HUES6 (cell line): ENCODE data around the gene DBT.
"Not testable (repeated sequence)": the region's sequence is repeated elsewhere in the genome, so short reads cannot be mapped to it uniquely, and the experiment has no call there.

Experiments used
- H3K27ac ChIP-seq: 2 replicates; pipeline ENCODE4 v1.7.0; 2013; ENCODE audit warnings: low read depth, mild to moderate bottlenecking, low read length, inconsistent platforms
- H3K27me3 ChIP-seq: 2 replicates; pipeline ENCODE4 v1.6.1; 2013; ENCODE audit warnings: low read length; ENCODE audit not compliant: control insufficient read depth, insufficient read depth
- H3K36me3 ChIP-seq: 2 replicates; pipeline ENCODE4 v1.6.1; 2013; ENCODE audit warnings: low read length; ENCODE audit not compliant: control insufficient read depth, insufficient read depth
- H3K4me1 ChIP-seq: 2 replicates; pipeline ENCODE4 v1.6.1; 2013; ENCODE audit warnings: low read length; ENCODE audit not compliant: control insufficient read depth, insufficient read depth
- H3K4me3 ChIP-seq: 2 replicates; pipeline ENCODE4 v1.5.1; 2013; ENCODE audit warnings: low read depth, low read length
- H3K9ac ChIP-seq: one replicate; pipeline ENCODE4 v1.6.1; 2013; ENCODE audit warnings: mild to moderate bottlenecking, low read length
- H3K9me3 ChIP-seq: 2 replicates; pipeline ENCODE4 v1.6.1; 2013; ENCODE audit warnings: low read depth, low read length; ENCODE audit not compliant: control insufficient read depth, insufficient read depth

Gene DBT

DNA sequence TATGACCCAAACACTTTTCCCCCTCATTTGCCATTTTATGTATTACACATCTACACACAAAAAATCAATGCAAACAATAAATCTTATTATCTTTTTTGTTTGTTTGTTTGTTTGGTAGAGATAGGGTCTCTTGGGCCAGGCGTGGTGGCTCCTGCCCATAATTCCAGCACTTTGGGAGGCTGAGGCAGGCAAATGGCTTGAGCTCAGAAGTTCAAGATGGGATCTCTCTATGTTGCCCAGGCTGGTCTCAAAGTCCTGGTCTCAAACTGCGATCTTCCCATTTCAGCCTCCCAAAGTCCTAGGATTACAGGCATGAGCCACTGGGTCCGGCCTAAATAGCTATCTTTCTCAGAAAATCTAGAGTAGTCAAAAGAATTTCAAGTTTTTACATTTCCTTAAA lies 1.2 kb upstream of the DBT start:
- no peaks in the 10 kb centered on the region for H3K9me3 ChIP-seq
- no peaks in the 10 kb centered on the region for H3K27me3 ChIP-seq
- H3K27ac ChIP-seq: no peak overlapping the region
- peaks cover 5% of the 10 kb centered on the region for H3K36me3 ChIP-seq
- H3K9ac ChIP-seq: no peak overlapping the region
- H3K4me3 ChIP-seq: no peak overlapping the region
- peaks cover 19% of the 10 kb centered on the region for H3K4me1 ChIP-seq

DNA sequence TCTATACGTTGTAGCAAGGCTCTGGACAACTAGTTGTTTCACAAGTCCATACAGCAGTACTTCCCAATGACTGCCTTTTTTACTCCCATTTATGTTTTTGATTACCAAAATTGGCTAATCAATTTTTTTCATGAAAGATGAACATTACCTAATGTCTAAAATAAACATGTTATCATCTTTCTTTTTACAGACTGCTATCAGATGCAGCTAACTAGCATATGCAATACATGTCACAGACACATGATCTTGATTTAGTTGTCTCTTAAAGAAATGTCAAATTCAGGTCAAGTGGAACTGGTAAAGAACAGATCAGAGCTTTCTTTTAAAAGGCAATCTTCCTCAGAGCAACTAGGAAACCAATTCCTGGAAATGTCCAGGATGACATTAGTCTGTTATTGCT lies 630 bp upstream of the DBT start:
- Histone ChIP-seq H3K4me3 (peak overlapping the region; percentile 95), H3K9ac (no peak overlapping the region), H3K9me3 (no peaks in the 10 kb centered on the region), H3K27me3 (no peaks in the 10 kb centered on the region), H3K36me3 (peaks cover 5% of the 10 kb centered on the region), H3K27ac (no peak overlapping the region), H3K4me1 (peaks cover 19% of the 10 kb centered on the region)

GRCh38 chr1:100249155-100249536 lies 488 bp downstream of the DBT start:
- H3K27me3 ChIP-seq: no peaks in the 10 kb centered on the region
- peaks cover 5% of the 10 kb centered on the region for H3K36me3 ChIP-seq
- H3K27ac ChIP-seq: peak overlapping the region; percentile 77
- H3K9ac ChIP-seq: peak overlapping the region; percentile 96
- H3K4me1 ChIP-seq: peaks cover 19% of the 10 kb centered on the region
- H3K9me3 ChIP-seq: no peaks in the 10 kb centered on the region
- peak overlapping the region; percentile 95 for H3K4me3 ChIP-seq

GRCh38 chr1:100246738-100247137 lies 2.9 kb downstream of the DBT start:
- H3K36me3 ChIP-seq: peaks cover 5% of the 10 kb centered on the region
- H3K4me3 ChIP-seq: no peak overlapping the region
- no peaks in the 10 kb centered on the region for H3K9me3 ChIP-seq
- no peak overlapping the region for H3K27ac ChIP-seq
- peaks cover 12% of the 10 kb centered on the region; the same call in 1 of the 2 replicates for H3K4me1 ChIP-seq
- no peak overlapping the region for H3K9ac ChIP-seq
- H3K27me3 ChIP-seq: no peaks in the 10 kb centered on the region

DNA sequence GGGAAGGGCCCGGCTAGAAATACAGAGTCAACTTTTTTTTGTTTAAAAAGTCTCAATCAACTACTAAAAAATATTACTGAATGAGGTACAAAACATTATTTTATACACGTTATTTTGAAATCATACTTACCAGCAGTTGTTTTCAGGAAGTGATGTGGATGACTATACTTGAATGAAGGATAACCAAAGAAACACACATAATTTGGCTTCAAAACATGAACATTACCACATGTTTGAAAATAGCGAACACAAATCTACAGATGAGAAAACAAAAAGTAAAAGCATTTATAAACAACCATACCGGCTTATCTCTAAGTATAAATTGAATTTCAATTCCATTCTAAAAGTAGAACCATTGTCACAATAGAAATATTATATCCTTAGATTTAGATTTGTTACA lies 9.0 kb downstream of the DBT start:
- H3K4me1 ChIP-seq: no peaks in the 10 kb centered on the region
- H3K9me3 ChIP-seq: no peaks in the 10 kb centered on the region
- H3K9ac ChIP-seq: no peak overlapping the region
- no peak overlapping the region for H3K27ac ChIP-seq
- peaks cover 22% of the 10 kb centered on the region for H3K36me3 ChIP-seq
- H3K27me3 ChIP-seq: no peaks in the 10 kb centered on the region
- no peak overlapping the region for H3K4me3 ChIP-seq

- Histone ChIP-seq H3K27me3 (no peaks in the 10 kb centered on the region), H3K27ac (no peak overlapping the region), H3K9me3 (no peaks in the 10 kb centered on the region), H3K4me1 (no peaks in the 10 kb centered on the region), H3K9ac (no peak overlapping the region), H3K4me3 (no peak overlapping the region), H3K36me3 (peaks cover 24% of the 10 kb centered on the region)
Measured at GRCh38 chr1:100239961-100240360, 9.7 kb downstream of the DBT start.

GRCh38 chr1:100237091-100237490 lies 12.5 kb downstream of the DBT start:
- no peak overlapping the region for H3K4me3 ChIP-seq
- no peaks in the 10 kb centered on the region for H3K27me3 ChIP-seq
- no peaks in the 10 kb centered on the region for H3K4me1 ChIP-seq
- no peak overlapping the region for H3K27ac ChIP-seq
- H3K36me3 ChIP-seq: peaks cover 48% of the 10 kb centered on the region
- no peak overlapping the region for H3K9ac ChIP-seq
- H3K9me3 ChIP-seq: no peaks in the 10 kb centered on the region

DNA sequence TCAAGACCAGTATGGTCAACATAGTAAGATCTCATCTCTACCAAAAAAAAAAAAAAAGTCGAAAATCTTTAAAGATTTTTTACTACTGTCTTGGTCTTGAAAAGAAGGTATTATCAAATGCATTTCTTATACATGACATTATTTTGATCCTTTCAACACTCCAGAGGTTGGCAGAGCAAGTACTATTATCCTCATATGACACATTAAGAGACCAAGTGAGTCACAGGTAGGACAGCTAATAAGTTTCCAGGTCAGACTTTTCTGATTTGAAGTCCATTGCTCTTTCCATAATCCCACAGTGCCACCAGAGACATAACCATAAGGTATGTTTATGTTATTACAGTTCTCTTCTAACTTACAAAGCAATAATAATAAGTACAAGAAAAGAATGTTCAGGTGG lies 15.2 kb downstream of the DBT start:
- Histone ChIP-seq H3K27me3 (no peaks in the 10 kb centered on the region), H3K9me3 (no peaks in the 10 kb centered on the region), H3K9ac (no peak overlapping the region), H3K4me1 (no peaks in the 10 kb centered on the region), H3K36me3 (peaks cover 59% of the 10 kb centered on the region), H3K4me3 (no peak overlapping the region), H3K27ac (no peak overlapping the region)

GRCh38 chr1:100233566-100233965 lies 16.1 kb downstream of the DBT start:
- H3K4me3 ChIP-seq, H3K4me1 ChIP-seq, H3K27ac ChIP-seq, H3K9me3 ChIP-seq, H3K27me3 ChIP-seq, H3K9ac ChIP-seq: not testable (repeated sequence)
- H3K36me3 ChIP-seq: peaks cover 53% of the 10 kb centered on the region

GRCh38 chr1:100232156-100232555 lies 17.5 kb downstream of the DBT start:
- H3K9ac ChIP-seq: no peak overlapping the region

DNA sequence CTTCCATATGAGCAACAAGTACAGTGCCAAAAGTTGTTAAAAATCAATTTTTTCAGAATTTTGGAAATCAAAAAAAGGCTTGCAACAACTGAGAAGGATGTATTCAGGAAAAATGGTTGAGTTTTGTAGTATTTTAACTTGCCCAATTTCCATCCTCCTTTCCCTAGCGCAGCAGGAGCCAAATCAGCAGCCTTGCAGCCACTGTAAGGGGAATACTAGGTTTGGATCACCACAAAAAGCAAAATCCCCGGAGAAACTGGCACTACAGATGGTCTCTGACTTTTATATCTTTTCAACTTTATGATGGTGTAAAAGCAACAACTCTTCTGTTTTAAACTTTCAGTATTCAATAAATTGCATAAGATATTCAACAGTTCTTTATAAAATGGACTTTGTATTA lies 17.9 kb downstream of the DBT start:
- no peak overlapping the region for H3K27ac ChIP-seq
- H3K9me3 ChIP-seq: no peaks in the 10 kb centered on the region
- no peak overlapping the region for H3K4me3 ChIP-seq
- no peaks in the 10 kb centered on the region for H3K27me3 ChIP-seq
- H3K9ac ChIP-seq: no peak overlapping the region
- H3K4me1 ChIP-seq: no peaks in the 10 kb centered on the region
- H3K36me3 ChIP-seq: peaks cover 55% of the 10 kb centered on the region

More at GRCh38 chr1:100232156-100232555, 17.5 kb downstream of the DBT start:
- Histone ChIP-seq H3K4me3 (no peak overlapping the region), H3K9me3 (no peaks in the 10 kb centered on the region), H3K27me3 (no peaks in the 10 kb centered on the region), H3K36me3 (peaks cover 53% of the 10 kb centered on the region), H3K4me1 (no peaks in the 10 kb centered on the region), H3K27ac (no peak overlapping the region)

DNA sequence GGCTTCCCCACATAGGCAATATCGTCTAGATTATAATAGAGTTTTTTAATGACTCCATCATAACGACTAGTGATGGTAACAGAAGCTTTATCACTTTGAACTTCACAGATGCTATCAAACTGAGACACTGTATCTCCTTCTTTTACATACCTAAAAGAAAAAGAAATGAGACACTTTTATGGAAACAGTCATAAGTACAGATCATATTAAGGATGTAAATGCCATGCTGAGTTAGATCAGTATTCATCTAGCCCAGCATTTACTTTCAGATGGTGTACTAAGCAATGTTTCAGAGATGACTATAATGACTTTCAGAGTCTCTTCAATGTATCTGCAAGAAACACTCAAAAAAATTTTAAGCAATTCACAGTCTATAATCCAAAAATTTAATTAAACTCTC lies 18.9 kb downstream of the DBT start:
- Histone ChIP-seq H3K4me1 (no peaks in the 10 kb centered on the region), H3K4me3 (no peak overlapping the region), H3K9ac (no peak overlapping the region), H3K9me3 (no peaks in the 10 kb centered on the region), H3K27ac (no peak overlapping the region), H3K36me3 (peaks cover 56% of the 10 kb centered on the region), H3K27me3 (no peaks in the 10 kb centered on the region)
